Bronchial epithelial cell (primary cell): ENCODE measurements around the gene PCDHA1. TPM values are rescaled to one million over a fixed set of nuclear protein-coding genes. Genes with fewer than 3 reads are reported as not detected.

Experiments
- DNase-seq: peaks from one replicate; pipeline ENCODE4 v3.0.0-alpha.2; 2010; ENCODE audit warnings: low read depth
- FAIRE-seq: peaks from 2 replicates; lab custom pipeline; 2011; peaks lifted over from hg19 to GRCh38; lab: Jason Lieb, UNC
- H3K27me3 ChIP-seq: 2 replicates; pipeline ENCODE4 v1.5.1; 2011; ENCODE audit warnings: low read length; ENCODE audit not compliant: control insufficient read depth, insufficient read depth
- H3K36me3 ChIP-seq: 2 replicates; pipeline ENCODE4 v1.5.1; 2011; ENCODE audit warnings: low read length; ENCODE audit not compliant: control insufficient read depth, insufficient read depth
- H3K4me3 ChIP-seq: 2 replicates; pipeline ENCODE4 v1.5.1; 2011; ENCODE audit warnings: mild to moderate bottlenecking, low read depth, low read length, control low read depth
- CTCF ChIP-seq: IDR thresholded peaks from 2 replicates; pipeline ENCODE4 v1.5.1; 2011; ENCODE audit warnings: mild to moderate bottlenecking, moderate library complexity, low read length, control low read depth, inconsistent platforms; ENCODE audit not compliant: insufficient read depth, severe bottlenecking
- total RNA-seq: library from RNA; depleted of rRNA; stranded (reverse); fragments of >200 nt; gene quantifications from 2 replicates; pipeline ENCODE4 v1.2.1, GENCODE V29; 2014

Gene PCDHA1
- total RNA-seq, 1 donor from 2014 or later: under 0.01 TPM

- TF ChIP-seq CTCF: no peak
- FAIRE-seq (peak; percentile 89), DNase-seq (peak; percentile 8)
- no peaks in the 10 kb centered on the region for H3K36me3 ChIP-seq
- no peaks in the 10 kb centered on the region for H3K27me3 ChIP-seq
- no peak overlapping the region for H3K4me3 ChIP-seq
Measured at GRCh38 chr5:140978260-140978659, 192.3 kb downstream of the PCDHA1 start.

DNA sequence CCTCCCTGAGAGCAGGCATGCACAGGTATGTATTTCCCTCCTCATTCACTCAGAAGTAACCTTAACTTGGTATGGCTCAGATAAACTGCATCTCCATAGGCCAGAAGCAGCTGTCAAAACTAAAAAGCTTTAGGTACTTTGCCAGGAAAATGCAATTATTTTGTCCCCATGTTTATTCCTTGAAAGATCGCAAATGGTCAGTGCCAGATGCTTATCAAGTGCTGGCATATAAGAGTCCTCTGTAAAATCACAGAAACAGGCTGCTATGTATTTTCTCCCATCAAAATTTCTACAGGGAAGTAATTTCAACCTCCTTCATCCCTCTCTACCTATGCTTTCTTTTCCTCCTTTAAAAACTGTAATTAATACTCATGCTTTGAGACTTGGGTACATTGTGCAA is 193.0 kb downstream of the PCDHA1 start:
- H3K27me3 ChIP-seq: no peaks in the 10 kb centered on the region
- DNase-seq (no peak), FAIRE-seq (no peak)
- no peaks in the 10 kb centered on the region for H3K36me3 ChIP-seq
- H3K4me3 ChIP-seq: no peak overlapping the region
- no peak for TF ChIP-seq CTCF

DNA sequence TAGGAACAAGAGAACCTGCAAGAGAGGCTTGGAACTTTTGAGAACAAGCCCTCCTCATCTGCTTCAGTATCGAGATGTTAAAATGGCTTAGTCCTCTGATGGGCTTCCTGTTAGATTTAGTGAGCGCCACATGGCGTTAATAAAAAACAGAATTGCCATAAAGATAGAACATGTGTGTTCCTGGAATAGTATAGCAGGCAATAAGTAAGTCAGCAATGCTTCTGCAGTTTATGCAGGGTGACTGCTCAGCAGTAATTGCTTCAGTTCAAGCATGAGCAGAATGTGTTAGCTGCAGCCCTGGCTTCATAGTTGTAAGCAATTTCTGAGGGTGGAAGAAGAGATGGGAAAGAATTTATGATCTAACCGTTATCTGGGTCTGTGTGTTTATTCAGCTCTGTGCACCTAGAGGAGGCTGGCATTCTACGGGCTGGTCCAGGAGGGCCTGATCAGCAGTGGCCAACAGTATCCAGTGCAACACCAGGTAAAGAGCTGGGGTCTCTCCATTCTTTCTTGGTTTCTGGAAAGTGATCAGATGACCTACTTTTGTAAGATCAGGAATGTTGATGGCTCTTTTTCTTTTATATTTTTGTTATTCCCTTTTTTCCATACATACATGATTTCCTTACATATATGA is 196.3 kb downstream of the PCDHA1 start:
- TF ChIP-seq CTCF: no peak
- DNase-seq (no peak), FAIRE-seq (no peak)
- no peaks in the 10 kb centered on the region for H3K36me3 ChIP-seq
- no peak overlapping the region for H3K4me3 ChIP-seq
- H3K27me3 ChIP-seq: no peaks in the 10 kb centered on the region

GRCh38 chr5:140986117-140986521 is 200.2 kb downstream of the PCDHA1 start:
- no peak for TF ChIP-seq CTCF
- DNase-seq (no peak), FAIRE-seq (no peak)
- no peaks in the 10 kb centered on the region for H3K27me3 ChIP-seq
- no peak overlapping the region for H3K4me3 ChIP-seq
- no peaks in the 10 kb centered on the region for H3K36me3 ChIP-seq

GRCh38 chr5:140988100-140988499 is 202.2 kb downstream of the PCDHA1 start:
- no peaks in the 10 kb centered on the region for H3K36me3 ChIP-seq
- H3K27me3 ChIP-seq: no peaks in the 10 kb centered on the region
- DNase-seq (no peak), FAIRE-seq (no peak)
- TF ChIP-seq CTCF: no peak
- H3K4me3 ChIP-seq: no peak overlapping the region

- no peaks in the 10 kb centered on the region for H3K36me3 ChIP-seq
- TF ChIP-seq CTCF: no peak
- peak; percentile 76 for DNase-seq
- no peak overlapping the region for H3K4me3 ChIP-seq
- no peaks in the 10 kb centered on the region for H3K27me3 ChIP-seq
- no peak for FAIRE-seq
Measured at GRCh38 chr5:140988608-140989007, 202.7 kb downstream of the PCDHA1 start.
